ENCODE measurements around the gene TUBB1. TPM values are rescaled to one million over a fixed set of nuclear protein-coding genes. Genes with fewer than 3 reads are reported as not detected.

TUBB1 gene
- total and polyA plus RNA-seq, 2 of the 13 experiments (the other 11 are each of a cell fraction or from before 2014, with no cell fraction given) = 0.11 to 57.6 TPM

GRCh38 chr20:59042151-59042795, 23.0 kb downstream of the TUBB1 start, which contains the start of gene PRELID3B (continued):
- TF ChIP-seq MTA1 (CRISPR knock-in tag; IDR thresholded peaks at IDR 0.05; ENCODE audit: borderline replicate concordance) = peak; percentile 75; the same call in 1 of the 2 replicates
- no peak for TF ChIP-seq TERF1 (CRISPR knock-in tag; IDR thresholded peaks at IDR 0.05)
- TF ChIP-seq JUN (CRISPR knock-in tag; IDR thresholded peaks at IDR 0.05) = no peak
- TF ChIP-seq ZNF235 (CRISPR knock-in tag; IDR thresholded peaks at IDR 0.05; ENCODE audit: borderline replicate concordance) = no peak
- peak; percentile 48; the same call in 1 of the 2 replicates for TF ChIP-seq KDM2A (CRISPR knock-in tag; IDR thresholded peaks at IDR 0.05; ENCODE audit: borderline replicate concordance, low read depth)
- TF ChIP-seq KMT2A (CRISPR knock-in tag; IDR thresholded peaks at IDR 0.05) = peak; percentile 64; the same call in 1 of the 2 replicates
- TF ChIP-seq PHB2 (IDR thresholded peaks at IDR 0.05; ENCODE audit: partially characterized antibody) = no peak
- no peak for TF ChIP-seq CEBPZ (IDR thresholded peaks at IDR 0.05; ENCODE audit: low read length)
- no peak for TF ChIP-seq ARID3A (IDR thresholded peaks at IDR 0.05; ENCODE audit: low read depth, low read length)
- peak; percentile 69; the same call in 1 of the 2 replicates for TF ChIP-seq ARID4A (CRISPR knock-in tag; IDR thresholded peaks at IDR 0.05; ENCODE audit: borderline replicate concordance)
- TF ChIP-seq PHF8 (CRISPR knock-in tag; IDR thresholded peaks at IDR 0.05) = peak; percentile 74
- TF ChIP-seq ATF1 (CRISPR knock-in tag; IDR thresholded peaks at IDR 0.05) = no peak
- TF ChIP-seq ZNF362 (CRISPR knock-in tag; IDR thresholded peaks at IDR 0.05; ENCODE audit: borderline replicate concordance) = no peak
- no peak for TF ChIP-seq ZNF841 (CRISPR knock-in tag; IDR thresholded peaks at IDR 0.05; ENCODE audit: borderline replicate concordance)
- TF ChIP-seq PBX3 (CRISPR knock-in tag; IDR thresholded peaks at IDR 0.05; ENCODE audit: borderline replicate concordance) = no peak
